T-cell (primary cell): ENCODE data around the gene ZFP1. TPM values are rescaled to one million over a fixed set of nuclear protein-coding genes. Genes with fewer than 3 reads are reported as not detected.

ENCODE experiments used
- ATAC-seq, 4 experiments: fragments of 200-7000 bp in 3 of 4; fragments of 150-1000 bp in 1 of 4; cut with Tn5 transposase; replicated peaks in 1 of 4; 1 replicate in 3 of 4; 2 replicates in 1 of 4; pipeline ENCODE4 v1.10.0; 2021; ENCODE audit warnings: moderate library complexity in 3 of 4, mild to moderate bottlenecking in 2 of 4, moderate number of reproducible peaks in 1 of 4
- CTCF ChIA-PET, 2 donors: fragments of 300-600 bp; sonication (Branson Sonifier 250); formaldehyde crosslinking; loops; one replicate each; lab custom pipeline; 2022; ENCODE audit warnings: antibody characterized with exemption in 2 of 2; lab: Charles Lee
- POLR2A ChIA-PET, 2 donors: fragments of 300-600 bp; sonication (Branson Sonifier 250); formaldehyde crosslinking; loops; one replicate each; lab custom pipeline; 2022; ENCODE audit warnings: antibody characterized with exemption in 2 of 2; lab: Charles Lee
- DNase-seq, 35 experiments: peaks; one replicate each; pipeline versions ENCODE4 v3.0.0 to v3.0.0-alpha.2; 2013 to 2023
- H3K27ac ChIP-seq: one replicate; pipeline ENCODE4 v1.5.1; 2013; ENCODE audit warnings: low read length
- H3K27me3 ChIP-seq, 2 experiments: replicated peaks in 1 of 2; 1 replicate in 1 of 2; 2 replicates in 1 of 2; pipeline versions ENCODE4 v1.6.1 to v1.7.0; 2013; ENCODE audit warnings: low read length in 1 of 2, mixed read lengths in 1 of 2; ENCODE audit not compliant: control insufficient read depth in 2 of 2, insufficient read depth in 2 of 2; ENCODE audit errors: extremely low read depth in 1 of 2
- H3K36me3 ChIP-seq, 2 donors: 1 replicate in 1 of 2; 2 replicates in 1 of 2; pipeline versions ENCODE4 v1.6.1 to v1.7.0; 2013; ENCODE audit warnings: low read length in 1 of 2; ENCODE audit not compliant: control insufficient read depth in 2 of 2, insufficient read depth in 1 of 2; ENCODE audit errors: extremely low read depth in 1 of 2
- H3K4me1 ChIP-seq, 2 experiments: 1 replicate in 1 of 2; 2 replicates in 1 of 2; pipeline versions ENCODE4 v1.6.1 to v1.7.0; 2013; ENCODE audit warnings: low read length in 2 of 2, mixed read lengths in 1 of 2; ENCODE audit not compliant: insufficient read depth in 2 of 2, control insufficient read depth in 1 of 2; ENCODE audit errors: extremely low read depth in 1 of 2
- H3K4me3 ChIP-seq, 2 donors: 1 replicate in 1 of 2; 2 replicates in 1 of 2; pipeline versions ENCODE4 v1.5.1 to v1.7.0; 2013; ENCODE audit warnings: mild to moderate bottlenecking in 2 of 2, low read length in 1 of 2, moderate library complexity in 1 of 2; ENCODE audit not compliant: control insufficient read depth in 1 of 2; ENCODE audit errors: extremely low read depth in 1 of 2
- H3K9me3 ChIP-seq: 2 replicates; pipeline ENCODE4 v1.7.0; 2013
- H3K27ac Mint-ChIP-seq, 2 donors: one replicate each; pipeline ENCODE4 v1.8.0; 2020 to 2021; ENCODE audit warnings: mild to moderate bottlenecking in 2 of 2, mixed read lengths in 2 of 2
- H3K27me3 Mint-ChIP-seq, 2 donors: one replicate each; pipeline ENCODE4 v1.8.0; 2021 to 2022; ENCODE audit warnings: mixed read lengths in 2 of 2
- H3K36me3 Mint-ChIP-seq: one replicate; pipeline ENCODE4 v1.8.0; 2021; ENCODE audit warnings: mixed read lengths
- H3K4me1 Mint-ChIP-seq, 3 donors: one replicate each; pipeline ENCODE4 v1.8.0; 2020 to 2022; ENCODE audit warnings: mixed read lengths in 3 of 3, mild to moderate bottlenecking in 1 of 3
- H3K4me3 Mint-ChIP-seq, 3 donors: one replicate each; pipeline ENCODE4 v1.8.0; 2020 to 2022; ENCODE audit warnings: mild to moderate bottlenecking in 3 of 3, mixed read lengths in 3 of 3, moderate library complexity in 3 of 3
- H3K9me3 Mint-ChIP-seq, 3 donors: one replicate each; pipeline ENCODE4 v1.8.0; 2020 to 2022; ENCODE audit warnings: mixed read lengths in 3 of 3
- WGBS: methylation state at CpG from one replicate; pipeline ENCODE4 v1.1.5; 2013; ENCODE audit warnings: missing lambda C conversion rate; ENCODE audit not compliant: insufficient coverage; 5-methylcytosine and 5-hydroxymethylcytosine counted together
- total RNA-seq, 35 experiments: library from RNA in 6 of 35; stranded (reverse) in 6 of 35; fragments of 120-200 nt in 1 of 35; gene quantifications; one replicate each; pipeline versions ENCODE4 v1.2.1 to v1.2.4 and lab custom pipeline; 2013 to 2026

Gene ZFP1
- total RNA-seq, 5 donors from 2014 or later (not counting 1 experiment from before 2014, with no cell fraction given), result 10.1 to 15.6 (median 14.4) TPM

GRCh38 chr16:75196836-75197235 is 48.5 kb downstream of the ZFP1 start:
- Histone ChIP-seq H3K4me3 (no peak overlapping the region), H3K27me3 (peaks cover 0 to 32% of the 10 kb centered on the region in 2 experiments), H3K27ac (no peak overlapping the region), H3K9me3 (no peaks in the 10 kb centered on the region), H3K4me1 (peaks cover 2 to 14% of the 10 kb centered on the region in 2 experiments), H3K36me3 (no peaks in the 10 kb centered on the region)
- H3K36me3 Mint-ChIP-seq, result no peaks in the 10 kb centered on the region
- H3K27ac Mint-ChIP-seq, result no peak overlapping the region
- CTCF ChIA-PET, result interaction anchor here (0.6 to 1.0 kb wide), 3 partner anchors 13 to 185 kb away, joined by 3 to 6 read pairs (median 3); no protein-coding TSS in a partner anchor
- WGBS, result 75% methylated on average over 6 of the region's 9 CpGs
- H3K4me1 Mint-ChIP-seq, result peaks cover 15 to 16% (median 16%) of the 10 kb centered on the region in 3 donors
- peaks cover 16 to 18% of the 10 kb centered on the region in 2 donors for H3K27me3 Mint-ChIP-seq
- no peak overlapping the region for H3K4me3 Mint-ChIP-seq
- DNase-seq (no peak), ATAC-seq (no peak)
- H3K9me3 Mint-ChIP-seq, result no peaks in the 10 kb centered on the region
- POLR2A ChIA-PET, result no interaction called here

GRCh38 chr16:75197522-75198134 is 49.3 kb downstream of the ZFP1 start:
- ChIA-PET POLR2A (no interaction called here), CTCF (interaction anchor here (0.6 to 2.9 kb wide), 9 partner anchors 36 to 267 kb away, joined by 3 to 61 read pairs (median 3); partner anchors contain the start of genes CFDP1 (in 1 of the 2) and TMEM170A (in 1 of the 2))
- H3K9me3 ChIP-seq, result no peaks in the 10 kb centered on the region
- Mint-ChIP-seq H3K9me3 (no peaks in the 10 kb centered on the region), H3K36me3 (no peaks in the 10 kb centered on the region), H3K27me3 (peaks cover 15 to 18% of the 10 kb centered on the region in 2 donors), H3K27ac (no peak overlapping the region), H3K4me1 (peaks cover 18 to 20% (median 18%) of the 10 kb centered on the region in 3 donors), H3K4me3 (no peak overlapping the region)
- DNase-seq, result no peak
- no peaks in the 10 kb centered on the region for H3K36me3 ChIP-seq
- H3K4me1 ChIP-seq, result peaks cover 2 to 17% of the 10 kb centered on the region in 2 experiments
- H3K27ac ChIP-seq, result no peak overlapping the region
- H3K27me3 ChIP-seq, result peaks cover 0 to 32% of the 10 kb centered on the region in 2 experiments
- H3K4me3 ChIP-seq, result no peak overlapping the region
- ATAC-seq, result no peak
- WGBS, result 51% methylated on average over 9 of the region's 14 CpGs

GRCh38 chr16:75198135-75198600 is 49.8 kb downstream of the ZFP1 start:
- ChIA-PET CTCF (interaction anchor here (0.6 to 2.9 kb wide), 12 partner anchors 25 to 267 kb away, joined by 3 to 61 read pairs (median 9); partner anchors contain the start of genes CFDP1 (in 1 of the 2) and TMEM170A (in 1 of the 2)), POLR2A (no interaction called here)
- no peaks in the 10 kb centered on the region for H3K9me3 ChIP-seq
- no peak overlapping the region for H3K4me3 ChIP-seq
- H3K27ac Mint-ChIP-seq, result no peak overlapping the region
- H3K4me1 ChIP-seq, result peaks cover 2 to 17% of the 10 kb centered on the region in 2 experiments
- 51% methylated on average over 12 of the region's 18 CpGs for WGBS
- ATAC-seq (no peak), DNase-seq (no peak)
- H3K36me3 Mint-ChIP-seq, result no peaks in the 10 kb centered on the region
- H3K4me1 Mint-ChIP-seq, result peaks cover 18 to 20% (median 18%) of the 10 kb centered on the region in 3 donors
- peaks cover 10 to 18% of the 10 kb centered on the region in 2 donors for H3K27me3 Mint-ChIP-seq
- H3K9me3 Mint-ChIP-seq, result no peaks in the 10 kb centered on the region
- peaks cover 0 to 32% of the 10 kb centered on the region in 2 experiments for H3K27me3 ChIP-seq
- H3K27ac ChIP-seq, result no peak overlapping the region
- no peak overlapping the region for H3K4me3 Mint-ChIP-seq
- no peaks in the 10 kb centered on the region for H3K36me3 ChIP-seq

- H3K4me1 Mint-ChIP-seq, result peaks cover 18 to 20% (median 18%) of the 10 kb centered on the region in 3 donors
- H3K36me3 ChIP-seq, result no peaks in the 10 kb centered on the region
- H3K27ac ChIP-seq, result no peak overlapping the region
- no peaks in the 10 kb centered on the region for H3K36me3 Mint-ChIP-seq
- no peak overlapping the region for H3K4me3 ChIP-seq
- no peaks in the 10 kb centered on the region for H3K9me3 ChIP-seq
- H3K27ac Mint-ChIP-seq, result peak overlapping the region; percentile 88 to 90
- H3K4me1 ChIP-seq, result peaks cover 2 to 17% of the 10 kb centered on the region in 2 experiments
- no peaks in the 10 kb centered on the region for H3K9me3 Mint-ChIP-seq
- CTCF ChIA-PET, result interaction anchor here (0.5 to 0.7 kb wide), 9 partner anchors 31 to 1967 kb away, joined by 3 to 6 read pairs (median 3); no protein-coding TSS in a partner anchor
- H3K27me3 ChIP-seq, result peaks cover 0 to 18% of the 10 kb centered on the region in 2 experiments
- H3K27me3 Mint-ChIP-seq, result peaks cover 10 to 13% of the 10 kb centered on the region in 2 donors
- ATAC-seq, result no peak
- DNase-seq, result no peak
- H3K4me3 Mint-ChIP-seq, result no peak overlapping the region
- WGBS, result 93% methylated on average over 5 of the region's 13 CpGs
- POLR2A ChIA-PET, result interaction anchor here (0.6 to 0.7 kb wide), 4 partner anchors 19 to 572 kb away, joined by 3 to 5 read pairs (median 4); no protein-coding TSS in a partner anchor
These were observed 53.8 kb downstream of the ZFP1 start for GRCh38 chr16:75202069-75202590.

- H3K36me3 Mint-ChIP-seq, result no peaks in the 10 kb centered on the region
- Histone ChIP-seq H3K4me3 (no peak overlapping the region), H3K4me1 (peaks cover 2 to 17% of the 10 kb centered on the region in 2 experiments), H3K9me3 (no peaks in the 10 kb centered on the region), H3K36me3 (no peaks in the 10 kb centered on the region), H3K27ac (no peak overlapping the region), H3K27me3 (peaks cover 0 to 9% of the 10 kb centered on the region in 2 experiments)
- ChIA-PET CTCF (no interaction called here), POLR2A (interaction anchor here in 1 of 2 donors (0.5 kb wide), 1 partner anchor 179 kb away, joined by 4 read pairs; no protein-coding TSS in a partner anchor)
- peaks cover 18 to 20% (median 18%) of the 10 kb centered on the region in 3 donors for H3K4me1 Mint-ChIP-seq
- ATAC-seq (no peak), DNase-seq (no peak)
- H3K27ac Mint-ChIP-seq, result no peak overlapping the region
- no peak overlapping the region for H3K4me3 Mint-ChIP-seq
- no peaks in the 10 kb centered on the region for H3K9me3 Mint-ChIP-seq
- H3K27me3 Mint-ChIP-seq, result peaks cover 4 to 5% of the 10 kb centered on the region in 2 donors
- 88% methylated on average over 4 of the region's 12 CpGs for WGBS
These were observed 54.8 kb downstream of the ZFP1 start for GRCh38 chr16:75203096-75203495.
